Measurements from ENCODE around the gene SDF2. TPM values are rescaled to one million over a fixed set of nuclear protein-coding genes. Genes with fewer than 3 reads are reported as not detected.
A peak's percentile ranks its signal among the peaks of the same experiment; 100 is the strongest.

SDF2 gene
- total and polyA plus RNA-seq, 9 of the 15 experiments (the other 6 are each of a cell fraction or from before 2014, with no cell fraction given), result 41.2 to 132 (median 65.6) TPM

- no peak for TF ChIP-seq ADNP (tag; IDR thresholded peaks at IDR 0.05)
- no peak for TF ChIP-seq ZNF280B (CRISPR knock-in tag; IDR thresholded peaks at IDR 0.05)
- TF ChIP-seq ZNF511 (CRISPR knock-in tag; IDR thresholded peaks at IDR 0.05), result peak; percentile 86; the same call in 1 of the 2 replicates
- peak; percentile 71; the same call in 1 of the 2 replicates for TF ChIP-seq ZBTB9 (CRISPR knock-in tag; IDR thresholded peaks at IDR 0.05)
- TF ChIP-seq ZNF263 (CRISPR knock-in tag; IDR thresholded peaks at IDR 0.05; ENCODE audit: borderline replicate concordance), result peak; percentile 37; the same call in 1 of the 2 replicates
- TF ChIP-seq ZNF408 (CRISPR knock-in tag; IDR thresholded peaks at IDR 0.05; ENCODE audit: low read depth), result no peak
- TF ChIP-seq ZKSCAN8 (CRISPR knock-in tag; IDR thresholded peaks at IDR 0.05), result no peak
- peak; percentile 97 for TF ChIP-seq RBFOX2 (IDR thresholded peaks at IDR 0.05; ENCODE audit: low read depth, low read length)
- no peak for TF ChIP-seq ZBTB40 (IDR thresholded peaks at IDR 0.05)
- TF ChIP-seq ZBTB40 (CRISPR knock-in tag; IDR thresholded peaks at IDR 0.05), result no peak
- no peak for TF ChIP-seq NCOA4 (IDR thresholded peaks at IDR 0.05; ENCODE audit: partially characterized antibody)
- TF ChIP-seq ZSCAN32 (CRISPR knock-in tag; IDR thresholded peaks at IDR 0.05), result no peak
- 0 out of 2 replicates have a peak, but pooled peaks have one; percentile 1 for TF ChIP-seq JUND (IDR thresholded peaks at IDR 0.05; ENCODE audit: borderline replicate concordance, low read depth, low read length)
- TF ChIP-seq JUND (tag; IDR thresholded peaks at IDR 0.05; ENCODE audit: borderline replicate concordance, low read depth, low read length), result no peak
- TF ChIP-seq ZNF354B (CRISPR knock-in tag; IDR thresholded peaks at IDR 0.05), result no peak
These were observed 49.4 kb upstream of the SDF2 start (continued) for GRCh38 chr17:28710861-28711722.
